Naive B cell (primary cell): ENCODE measurements around the gene PDCD1. TPM values are rescaled to one million over a fixed set of nuclear protein-coding genes. Genes with fewer than 3 reads are reported as not detected.

Source experiments
- ATAC-seq, 2 donors: fragments of 150-1000 bp; cut with Tn5 transposase; 2 replicates each; pipeline ENCODE4 v1.10.0; 2021; ENCODE audit warnings: low read depth in 2 of 2, mild to moderate bottlenecking in 2 of 2, moderate library complexity in 2 of 2
- DNase-seq: peaks from one replicate; pipeline ENCODE4 v3.0.0; 2022
- H3K27ac Mint-ChIP-seq, 6 donors: one replicate each; pipeline ENCODE4 v1.8.0; 2020 to 2022; ENCODE audit warnings: mild to moderate bottlenecking in 6 of 6, mixed read lengths in 6 of 6, moderate library complexity in 5 of 6, inconsistent platforms in 2 of 6
- H3K27me3 Mint-ChIP-seq, 3 donors: one replicate each; pipeline ENCODE4 v1.8.0; 2021 to 2022; ENCODE audit warnings: mixed read lengths in 3 of 3, mild to moderate bottlenecking in 1 of 3
- H3K36me3 Mint-ChIP-seq, 2 donors: one replicate each; pipeline ENCODE4 v1.8.0; 2020 to 2022; ENCODE audit warnings: mixed read lengths in 2 of 2, inconsistent platforms in 1 of 2, mild to moderate bottlenecking in 1 of 2
- H3K4me1 Mint-ChIP-seq, 3 donors: one replicate each; pipeline ENCODE4 v1.8.0; 2020 to 2022; ENCODE audit warnings: mixed read lengths in 3 of 3, inconsistent platforms in 1 of 3, mild to moderate bottlenecking in 1 of 3, moderate library complexity in 1 of 3
- H3K4me3 Mint-ChIP-seq, 8 donors: one replicate each; pipeline ENCODE4 v1.8.0; 2020 to 2022; ENCODE audit warnings: mild to moderate bottlenecking in 8 of 8, mixed read lengths in 8 of 8, moderate library complexity in 8 of 8, inconsistent platforms in 2 of 8
- H3K9me3 Mint-ChIP-seq, 7 donors: one replicate each; pipeline ENCODE4 v1.8.0; 2020 to 2022; ENCODE audit warnings: mixed read lengths in 7 of 7, mild to moderate bottlenecking in 5 of 7, inconsistent platforms in 2 of 7, moderate library complexity in 1 of 7
- polyA plus RNA-seq, 6 donors: library from polyadenylated mRNA; unstranded; fragments of 300-500 nt; fragmentation: Illumina TruSeq; gene quantifications; one replicate each; pipeline ENCODE4 v1.2.3, GENCODE V29; 2021; ENCODE audit warnings: low read depth in 6 of 6

PDCD1 gene
- polyA plus RNA-seq, 6 donors from 2014 or later, result not detected

DNA sequence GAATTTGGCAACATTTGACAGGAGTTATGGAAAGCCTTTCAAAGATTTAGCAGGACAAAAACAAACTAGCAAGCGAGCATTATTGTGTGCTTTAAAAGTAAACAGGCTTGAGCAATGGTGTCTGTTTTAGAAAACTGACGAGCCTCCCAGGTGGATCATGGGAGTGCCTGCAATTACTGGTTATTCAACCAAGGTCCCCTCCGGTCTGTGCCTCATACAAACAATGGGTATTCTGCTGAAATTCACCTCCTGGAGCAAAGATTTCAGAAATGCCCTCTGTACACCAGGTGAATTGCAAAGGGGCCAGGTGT, 33.2 kb upstream of the PDCD1 start:
- Mint-ChIP-seq H3K4me1 (peaks cover 23 to 33% (median 30%) of the 10 kb centered on the region in 3 donors), H3K27me3 (no peaks in the 10 kb centered on the region), H3K36me3 (peaks cover 9 to 18% of the 10 kb centered on the region in 2 donors), H3K9me3 (no peaks in the 10 kb centered on the region), H3K27ac (peak overlapping the region in 1 of 6 donors; percentile 76), H3K4me3 (peak overlapping the region in 1 of 8 donors; percentile 60)
- ATAC-seq (no peak), DNase-seq (no peak)

- Mint-ChIP-seq H3K27ac (peak overlapping the region in 1 of 6 donors; percentile 76), H3K4me1 (peaks cover 23 to 38% (median 33%) of the 10 kb centered on the region in 3 donors), H3K36me3 (peaks cover 9 to 18% of the 10 kb centered on the region in 2 donors), H3K4me3 (peak overlapping the region in 1 of 8 donors; percentile 60), H3K9me3 (no peaks in the 10 kb centered on the region), H3K27me3 (no peaks in the 10 kb centered on the region)
- no peak for ATAC-seq
- no peak for DNase-seq
Measured at GRCh38 chr2:241891315-241891987, 32.8 kb upstream of the PDCD1 start.

DNA sequence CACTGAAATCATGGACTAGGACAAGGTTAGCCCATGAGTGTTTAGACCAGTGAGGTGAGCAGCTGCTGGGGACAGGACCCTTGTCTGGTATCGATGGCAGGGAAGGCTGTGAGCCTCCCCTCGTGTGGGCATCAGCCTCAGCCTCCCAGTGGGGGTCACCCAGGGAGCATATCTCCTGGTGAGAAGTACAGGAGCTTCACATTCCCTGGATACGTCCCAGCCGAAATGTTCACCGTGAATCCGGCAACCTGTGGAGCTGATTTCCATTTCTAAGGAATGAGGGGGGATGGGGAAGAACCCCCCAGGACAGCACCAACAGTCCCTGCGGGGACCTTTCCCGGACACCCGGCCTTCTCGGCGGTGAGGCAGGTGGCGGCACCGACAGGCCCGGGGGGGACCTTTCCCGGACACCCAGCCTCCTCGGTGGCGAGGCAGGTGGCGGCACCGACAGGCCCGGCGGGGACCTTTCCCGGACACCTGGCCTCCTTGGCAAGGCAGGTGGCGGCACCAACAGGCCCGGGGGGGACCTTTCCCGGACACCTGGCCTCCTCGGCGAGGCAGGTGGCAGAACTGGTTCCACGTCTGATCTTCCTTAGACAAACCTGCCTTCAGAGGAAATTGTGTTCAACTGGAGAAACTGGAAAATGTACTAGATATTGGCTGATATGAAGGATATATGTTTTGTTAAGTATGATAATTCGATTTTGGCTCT, 32.0 kb upstream of the PDCD1 start:
- H3K4me1 Mint-ChIP-seq, result peaks cover 28 to 40% (median 37%) of the 10 kb centered on the region in 3 donors
- ATAC-seq (no peak), DNase-seq (no peak)
- no peaks in the 10 kb centered on the region for H3K9me3 Mint-ChIP-seq
- peaks cover 9 to 18% of the 10 kb centered on the region in 2 donors for H3K36me3 Mint-ChIP-seq
- no peak overlapping the region for H3K4me3 Mint-ChIP-seq
- no peaks in the 10 kb centered on the region for H3K27me3 Mint-ChIP-seq
- peak overlapping the region in 1 of 6 donors; percentile 43 for H3K27ac Mint-ChIP-seq

DNA sequence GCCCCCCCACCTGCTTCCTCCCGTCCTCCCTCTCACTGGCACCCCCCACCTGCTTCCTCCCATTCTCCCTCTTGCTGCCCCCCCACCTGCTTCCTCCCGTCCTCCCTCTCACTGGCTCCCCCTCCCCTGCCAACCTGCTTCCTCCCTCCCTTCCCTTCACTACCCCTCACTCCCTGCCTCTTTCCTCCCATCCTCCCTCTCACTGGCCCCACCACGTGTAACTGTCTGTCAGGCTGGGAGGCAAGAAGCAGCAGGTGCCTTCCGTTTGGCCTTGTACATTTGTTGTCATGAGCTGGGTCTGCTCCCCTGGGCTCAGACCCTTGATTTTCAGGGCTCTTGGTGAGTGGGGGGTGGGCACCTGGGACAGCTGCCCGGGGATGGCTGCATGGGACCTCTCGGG, 29.9 kb upstream of the PDCD1 start:
- no peak for ATAC-seq
- Mint-ChIP-seq H3K9me3 (no peaks in the 10 kb centered on the region), H3K36me3 (peaks cover 9 to 18% of the 10 kb centered on the region in 2 donors)

DNA sequence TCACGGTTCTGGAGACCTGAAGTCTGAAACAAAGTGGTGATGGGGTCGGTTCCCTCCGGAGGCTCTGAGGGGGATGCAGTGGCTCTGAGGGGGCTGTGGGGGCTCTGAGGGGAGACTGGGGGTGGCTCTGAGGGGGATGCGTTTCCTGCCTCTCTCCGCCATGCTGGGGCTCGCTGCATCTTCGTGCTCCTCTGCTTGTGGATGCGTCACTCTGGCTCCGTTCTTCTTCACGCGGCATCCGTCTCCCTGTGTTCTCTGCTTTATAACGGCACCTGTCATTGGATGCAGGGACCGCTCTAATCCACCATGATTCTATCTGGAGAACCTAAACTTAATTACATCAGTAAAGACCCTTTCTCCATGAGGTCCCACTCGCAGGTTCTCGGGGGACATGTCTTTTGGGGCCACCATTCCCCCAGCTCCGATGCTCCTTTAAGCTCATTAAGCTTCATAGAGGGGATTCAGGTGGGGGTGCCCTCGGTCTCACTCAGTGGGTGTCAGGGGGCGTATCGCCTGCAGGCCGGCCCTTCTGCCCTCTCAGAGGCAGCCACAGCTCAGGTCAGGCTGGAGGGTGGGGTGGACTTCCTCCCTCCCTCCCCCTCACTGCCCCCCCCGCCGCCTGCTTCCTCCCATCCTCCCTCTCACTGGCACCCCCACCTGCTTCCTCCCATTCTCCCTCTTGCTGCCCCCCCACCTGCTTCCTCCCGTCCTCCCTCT, 29.3 kb upstream of the PDCD1 start:
- H3K27me3 Mint-ChIP-seq, result no peaks in the 10 kb centered on the region
- no peak for ATAC-seq
- peak overlapping the region in 6 of 8 donors; percentile 26 to 82 (median 47) for H3K4me3 Mint-ChIP-seq
- H3K4me1 Mint-ChIP-seq, result peaks cover 36 to 52% (median 51%) of the 10 kb centered on the region in 3 donors
- DNase-seq, result no peak
- H3K27ac Mint-ChIP-seq, result peak overlapping the region in 5 of 6 donors; percentile 79 to 94 (median 89)
- H3K9me3 Mint-ChIP-seq, result no peaks in the 10 kb centered on the region
- peaks cover 9 to 18% of the 10 kb centered on the region in 2 donors for H3K36me3 Mint-ChIP-seq

More for the DNA sequence above, 29.9 kb upstream of the PDCD1 start:
- Mint-ChIP-seq H3K4me3 (peak overlapping the region in 4 of 8 donors; percentile 20 to 79 (median 50)), H3K27me3 (no peaks in the 10 kb centered on the region), H3K4me1 (peaks cover 32 to 46% (median 45%) of the 10 kb centered on the region in 3 donors), H3K27ac (peak overlapping the region in 5 of 6 donors; percentile 43 to 95 (median 84))
- no peak for DNase-seq

- no peak for DNase-seq
- Mint-ChIP-seq H3K36me3 (peaks cover 9 to 18% of the 10 kb centered on the region in 2 donors), H3K4me1 (peaks cover 45 to 63% (median 60%) of the 10 kb centered on the region in 3 donors), H3K4me3 (peak overlapping the region in 1 of 8 donors; percentile 69), H3K27ac (peak overlapping the region in 2 of 6 donors; percentile 57 to 97), H3K9me3 (no peaks in the 10 kb centered on the region), H3K27me3 (no peaks in the 10 kb centered on the region)
- no peak for ATAC-seq
Measured at GRCh38 chr2:241886840-241887447, 28.2 kb upstream of the PDCD1 start.

DNA sequence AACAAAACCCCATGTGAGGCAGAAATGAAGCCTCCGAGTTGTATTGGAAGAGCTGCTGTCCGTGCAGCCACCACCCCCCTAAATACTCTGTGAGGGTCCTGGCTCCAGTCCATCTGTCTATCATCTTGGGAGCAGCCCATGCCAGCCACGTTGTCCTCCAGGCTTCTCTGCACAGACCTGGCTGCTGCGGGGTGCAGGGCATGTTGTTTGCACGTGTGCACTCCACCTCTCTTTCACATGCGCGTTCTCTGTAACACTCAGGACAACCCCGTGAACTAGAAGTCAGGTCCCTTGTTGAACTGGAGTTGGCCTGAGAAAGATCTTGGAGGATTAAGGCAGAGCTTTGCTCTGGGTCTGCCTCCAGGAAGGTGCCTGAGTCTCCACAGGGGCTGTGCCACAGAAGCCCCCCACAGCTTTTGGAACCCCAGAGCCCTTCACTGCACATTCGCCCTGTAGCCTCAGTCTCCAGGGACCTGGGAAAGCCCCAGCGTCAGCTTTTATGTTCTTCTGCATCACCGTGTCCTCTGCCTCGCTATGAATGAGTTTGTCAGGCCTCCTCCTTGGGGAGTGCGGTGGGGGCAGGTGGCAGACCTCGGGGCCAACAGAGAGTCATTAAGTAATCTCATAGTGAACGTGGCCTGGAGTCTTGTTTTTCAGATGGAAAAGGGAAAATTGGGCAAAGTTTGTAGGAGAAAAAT, 27.4 kb upstream of the PDCD1 start:
- no peak for ATAC-seq
- Mint-ChIP-seq H3K4me3 (peak overlapping the region in 7 of 8 donors; percentile 1 to 83 (median 47)), H3K27ac (peak overlapping the region; percentile 37 to 97 (median 83)), H3K4me1 (peaks cover 51 to 69% (median 65%) of the 10 kb centered on the region in 3 donors), H3K9me3 (peaks cover 0 to 5% (median 0%) of the 10 kb centered on the region in 7 donors), H3K27me3 (no peaks in the 10 kb centered on the region), H3K36me3 (peaks cover 9 to 18% of the 10 kb centered on the region in 2 donors)
- no peak for DNase-seq

- H3K9me3 Mint-ChIP-seq, result peaks cover 0 to 5% (median 0%) of the 10 kb centered on the region in 7 donors
- peak overlapping the region in 1 of 8 donors; percentile 38 for H3K4me3 Mint-ChIP-seq
- DNase-seq, result no peak
- H3K27ac Mint-ChIP-seq, result peak overlapping the region in 3 of 6 donors; percentile 57 to 79 (median 65)
- peaks cover 54 to 74% (median 70%) of the 10 kb centered on the region in 3 donors for H3K4me1 Mint-ChIP-seq
- peaks cover 9 to 18% of the 10 kb centered on the region in 2 donors for H3K36me3 Mint-ChIP-seq
- ATAC-seq, result no peak
- H3K27me3 Mint-ChIP-seq, result no peaks in the 10 kb centered on the region
Measured at GRCh38 chr2:241885291-241885945, 26.7 kb upstream of the PDCD1 start.

GRCh38 chr2:241884951-241885290, 26.2 kb upstream of the PDCD1 start:
- Mint-ChIP-seq H3K27me3 (no peaks in the 10 kb centered on the region), H3K4me3 (peak overlapping the region in 1 of 8 donors; percentile 70), H3K4me1 (peaks cover 56 to 73% (median 70%) of the 10 kb centered on the region in 3 donors), H3K27ac (peak overlapping the region in 2 of 6 donors; percentile 24 to 58), H3K9me3 (peaks cover 0 to 5% (median 0%) of the 10 kb centered on the region in 7 donors), H3K36me3 (peaks cover 9 to 18% of the 10 kb centered on the region in 2 donors)
- ATAC-seq (no peak), DNase-seq (no peak)

- Mint-ChIP-seq H3K9me3 (peaks cover 0 to 5% (median 0%) of the 10 kb centered on the region in 7 donors), H3K27ac (peak overlapping the region; percentile 93 to 100 (median 99)), H3K4me3 (peak overlapping the region; percentile 81 to 97 (median 93)), H3K27me3 (no peaks in the 10 kb centered on the region), H3K4me1 (peaks cover 39 to 54% (median 47%) of the 10 kb centered on the region in 3 donors), H3K36me3 (peaks cover 0 to 2% of the 10 kb centered on the region in 2 donors)
- ATAC-seq (peak; percentile 73 to 75), DNase-seq (peak; percentile 90)
Measured at GRCh38 chr2:241882091-241882625, 23.5 kb upstream of the PDCD1 start.

- peaks cover 29 to 45% (median 30%) of the 10 kb centered on the region in 3 donors for H3K4me1 Mint-ChIP-seq
- H3K9me3 Mint-ChIP-seq, result peaks cover 0 to 5% (median 0%) of the 10 kb centered on the region in 7 donors
- peak overlapping the region; percentile 93 to 100 (median 99) for H3K27ac Mint-ChIP-seq
- peak overlapping the region; percentile 81 to 97 (median 93) for H3K4me3 Mint-ChIP-seq
- no peaks in the 10 kb centered on the region for H3K36me3 Mint-ChIP-seq
- DNase-seq (no peak), ATAC-seq (no peak)
- H3K27me3 Mint-ChIP-seq, result no peaks in the 10 kb centered on the region
Measured at GRCh38 chr2:241880311-241881073, 21.8 kb upstream of the PDCD1 start.
